HG03575 (cell line): ENCODE measurements around the gene PPT2.
"Not testable (repeated sequence)": the region's sequence is repeated elsewhere in the genome, so short reads cannot be mapped to it uniquely, and the experiment has no call there.

Experiments
- ATAC-seq: cut with Tn5 transposase; IDR thresholded peaks from one replicate; pipeline ENCODE4 v1.9.1; 2021; ENCODE audit not compliant: unreplicated experiment, insufficient number of reproducible peaks, low FRiP score; ENCODE audit errors: extremely low read depth

The PPT2 gene

DNA sequence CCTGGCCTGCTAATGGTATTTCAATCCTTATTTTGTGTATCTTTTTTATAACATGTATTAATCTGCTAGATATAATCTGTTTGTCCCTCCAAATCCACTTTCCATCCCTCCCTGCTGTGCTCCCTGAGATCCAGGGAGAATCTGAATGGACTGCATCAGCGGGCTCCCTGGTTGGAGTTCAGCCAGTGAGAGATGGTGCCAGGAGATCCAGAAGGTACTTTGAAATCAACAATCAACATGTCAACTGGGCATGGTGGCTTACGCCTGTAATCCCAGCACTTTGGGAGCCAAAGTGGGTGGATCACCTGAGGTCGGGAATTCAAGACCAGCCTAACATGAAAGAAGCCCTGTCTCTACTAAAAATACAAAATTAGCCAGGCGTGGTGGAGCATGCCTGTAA, 30.3 kb upstream of the PPT2 start:
- ATAC-seq = no peak

DNA sequence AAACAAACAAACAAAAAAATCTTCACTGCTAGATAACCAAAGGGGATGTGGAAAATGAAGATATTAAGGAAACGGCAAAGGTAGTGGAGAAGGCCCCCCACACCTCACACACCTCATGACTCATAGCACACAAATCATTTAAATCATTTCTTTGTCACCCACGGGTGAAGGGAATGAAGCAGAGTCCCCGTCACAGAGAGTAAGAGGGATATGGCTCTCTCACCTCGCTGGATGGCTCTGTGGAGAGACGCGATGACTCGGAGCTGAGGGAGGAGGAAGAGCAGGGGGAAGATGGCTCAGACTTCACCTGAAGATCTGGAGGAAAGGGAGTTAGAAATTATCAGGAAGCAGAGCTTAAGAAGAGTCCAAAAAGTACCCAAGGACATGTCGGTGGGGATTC, 27.1 kb upstream of the PPT2 start:
- no peak for ATAC-seq

DNA sequence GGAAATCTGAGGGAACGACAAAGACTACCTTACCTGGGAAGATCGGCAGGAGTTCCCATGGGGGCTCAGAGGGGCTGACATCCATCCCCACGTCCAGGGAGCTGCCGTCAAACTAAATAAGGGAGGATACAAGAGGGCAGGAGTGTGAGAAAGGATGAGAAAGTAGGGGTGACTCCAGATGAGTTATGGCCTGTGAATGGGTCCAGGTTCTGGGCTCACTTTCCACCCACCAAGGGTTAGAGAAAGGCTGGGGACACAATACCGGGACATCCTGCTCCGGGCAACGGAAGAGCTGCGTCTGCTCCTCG, 26.6 kb upstream of the PPT2 start:
- no peak for ATAC-seq

DNA sequence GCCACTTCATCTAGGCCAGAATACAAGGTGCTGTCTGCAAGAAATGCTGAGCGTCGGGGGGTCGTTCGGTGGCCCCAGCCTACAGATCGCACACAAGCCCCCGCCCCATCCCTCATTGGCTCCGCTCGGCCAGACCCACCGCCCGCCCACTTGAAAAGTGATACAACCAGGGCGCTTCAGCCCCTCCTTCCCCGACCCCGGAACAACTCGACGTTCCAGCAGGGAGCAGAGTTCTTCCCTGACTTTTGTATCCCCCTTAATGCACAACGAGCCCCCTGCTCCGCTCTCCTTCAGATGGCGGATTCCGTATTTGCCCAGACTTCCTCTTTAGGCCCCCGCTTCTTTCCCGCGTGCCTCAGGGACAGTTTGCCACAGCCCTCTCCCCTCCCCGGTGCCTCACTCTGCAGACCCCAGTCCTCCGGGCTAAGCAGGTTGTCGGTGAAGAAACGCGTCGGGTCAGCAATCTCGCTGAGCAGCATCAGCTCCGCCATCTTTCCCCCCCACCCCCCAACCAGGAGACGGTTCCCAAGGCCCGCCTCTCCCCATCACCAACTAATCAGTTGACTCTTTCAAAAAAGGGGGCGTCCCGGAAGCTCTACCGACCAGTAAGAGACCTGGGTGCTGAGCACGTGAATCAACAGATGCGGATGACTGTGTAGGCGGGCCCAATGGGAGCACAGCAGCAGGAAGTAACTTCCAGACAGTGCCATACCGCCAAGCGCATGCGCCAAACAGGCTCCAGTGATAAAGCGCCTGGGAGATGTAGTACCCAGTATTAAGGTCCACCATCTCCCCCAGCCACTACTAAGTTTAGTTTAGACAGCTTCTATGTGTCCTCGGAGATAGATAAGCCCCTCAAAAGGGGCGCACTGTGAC, 26.0 kb upstream of the PPT2 start, which contains the start of gene ATF6B:
ATF6B (minus strand) TSS at position 530 of the 876 bp plus-strand sequence; CDS start at position 491, 39 bp downstream.
- peak; percentile 68 for ATAC-seq

DNA sequence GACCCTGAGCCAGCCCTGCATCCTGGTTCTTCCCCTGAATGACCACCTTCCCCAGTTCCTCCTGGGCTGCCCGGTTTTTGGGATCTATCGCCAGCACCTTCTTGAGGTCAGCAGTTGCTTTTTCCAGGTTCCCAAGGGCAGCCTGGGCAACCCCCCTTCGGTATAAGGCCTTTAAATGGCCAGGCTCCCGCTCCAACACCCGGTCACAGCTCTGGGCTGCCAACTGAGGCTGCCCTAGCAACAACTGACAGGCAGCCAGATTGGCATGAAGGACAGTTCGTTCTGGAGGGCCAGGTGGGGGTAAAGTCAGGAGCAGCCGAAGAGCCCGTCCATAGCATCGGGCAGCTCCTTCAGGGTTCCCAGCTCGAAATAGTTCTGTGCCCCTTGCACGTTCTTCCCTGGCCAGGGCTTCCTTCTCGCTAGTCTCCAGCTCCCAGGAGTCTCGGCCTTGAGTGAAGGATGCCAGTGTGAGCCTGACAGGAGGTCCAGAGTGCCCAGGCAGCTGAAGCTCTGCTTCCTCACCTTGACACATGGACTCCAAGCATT, 25.1 kb upstream of the PPT2 start:
- no peak for ATAC-seq

DNA sequence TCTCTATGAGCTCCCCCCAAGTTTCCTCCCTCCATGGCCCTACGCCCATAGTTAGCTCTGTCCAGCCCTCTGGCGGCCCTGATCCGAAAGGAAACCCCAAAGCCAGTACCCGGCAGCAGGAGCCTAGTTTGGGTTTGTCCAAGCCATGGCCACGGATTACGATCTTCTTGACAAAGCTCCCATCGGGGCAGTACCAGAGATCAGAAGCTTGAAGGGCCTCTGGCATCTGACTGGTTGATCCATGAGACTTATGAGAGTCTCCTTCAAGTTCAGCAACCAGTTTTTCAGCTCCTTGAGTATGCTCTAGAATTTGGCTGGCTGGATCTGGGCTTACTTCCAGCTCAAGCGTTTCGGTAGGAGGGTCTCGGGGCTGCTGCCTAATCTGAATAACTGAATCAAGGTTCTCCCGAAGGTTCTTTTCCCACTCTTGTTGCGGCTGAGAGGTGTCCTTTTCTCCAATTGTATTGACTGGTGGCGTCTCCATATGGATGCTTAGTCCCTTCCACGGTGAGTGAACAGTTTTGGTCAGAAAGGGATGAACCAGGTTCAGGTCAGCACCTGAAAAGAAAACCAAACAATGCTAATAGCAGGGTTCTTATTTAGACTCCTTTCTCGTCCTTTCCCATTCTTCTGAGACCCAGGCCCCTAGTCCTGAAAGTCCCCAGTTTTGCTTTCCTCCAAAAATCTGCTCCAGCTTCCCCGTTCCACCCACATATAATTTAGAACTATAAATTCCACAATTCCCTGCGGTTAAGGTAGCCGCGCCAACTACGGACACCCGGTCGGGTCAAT, 24.4 kb upstream of the PPT2 start:
- ATAC-seq = no peak

DNA sequence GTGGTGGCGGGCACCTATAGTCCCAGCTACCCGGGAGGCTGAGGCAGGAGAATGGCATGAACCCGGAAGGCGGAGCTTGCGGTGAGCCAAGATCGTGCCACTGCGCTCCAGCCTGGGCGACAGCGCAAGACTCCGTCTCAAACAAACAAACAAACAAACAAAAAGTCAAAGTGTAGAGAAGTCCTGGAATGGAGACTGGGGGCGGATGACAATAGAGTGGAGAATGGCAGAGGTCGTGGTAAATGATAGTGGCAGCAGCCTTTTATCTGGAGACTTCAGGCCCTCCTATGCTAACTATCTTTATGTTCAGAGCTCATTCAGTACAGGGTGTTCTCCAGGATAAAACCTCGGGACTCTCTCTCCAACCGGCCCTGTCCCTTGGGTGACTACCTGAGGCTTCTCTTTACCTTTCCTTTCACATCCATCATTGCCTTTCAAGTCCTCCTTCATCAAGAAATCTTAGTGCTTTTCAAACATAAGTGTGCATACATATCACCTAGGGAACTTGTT, 22.4 kb upstream of the PPT2 start:
- no peak for ATAC-seq

DNA sequence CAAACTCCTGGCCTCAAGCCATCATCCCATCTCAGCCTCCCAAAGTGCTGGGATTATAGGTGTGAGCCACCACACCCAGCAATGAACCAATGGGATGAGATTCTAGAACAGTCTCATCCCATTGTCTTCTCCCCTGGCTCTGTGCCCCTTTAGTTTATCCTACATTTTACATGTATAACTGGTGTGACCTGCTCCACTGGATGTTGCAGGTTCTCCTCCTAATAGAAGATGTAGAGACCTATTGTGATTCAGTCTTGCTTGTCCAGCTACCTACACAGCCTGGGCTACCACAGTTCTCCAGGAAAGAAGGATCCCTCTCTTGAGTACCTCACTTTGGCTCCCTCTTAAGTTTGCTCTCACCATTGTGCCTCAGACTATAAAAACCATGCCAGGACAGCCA, 21.8 kb upstream of the PPT2 start:
- no peak for ATAC-seq

DNA sequence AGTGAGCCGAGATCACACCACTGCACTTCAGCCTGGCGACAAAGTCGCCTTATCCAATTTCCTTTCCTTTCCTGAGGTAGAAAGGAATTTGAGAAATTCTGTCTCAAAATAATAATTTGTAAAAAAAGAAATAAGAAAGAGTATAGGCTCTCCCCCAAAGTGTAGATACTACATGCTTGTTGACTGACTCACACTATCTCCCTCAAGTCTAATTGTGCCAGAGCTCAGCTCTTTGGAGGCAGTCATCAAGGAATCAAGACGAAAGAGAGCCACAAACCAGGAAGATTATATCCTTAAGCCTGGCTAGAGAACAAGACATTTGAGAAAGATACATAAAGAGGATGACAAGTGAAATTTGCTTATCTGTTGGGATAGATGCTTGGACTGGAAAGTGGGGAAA, 20.2 kb upstream of the PPT2 start:
- ATAC-seq = no peak

DNA sequence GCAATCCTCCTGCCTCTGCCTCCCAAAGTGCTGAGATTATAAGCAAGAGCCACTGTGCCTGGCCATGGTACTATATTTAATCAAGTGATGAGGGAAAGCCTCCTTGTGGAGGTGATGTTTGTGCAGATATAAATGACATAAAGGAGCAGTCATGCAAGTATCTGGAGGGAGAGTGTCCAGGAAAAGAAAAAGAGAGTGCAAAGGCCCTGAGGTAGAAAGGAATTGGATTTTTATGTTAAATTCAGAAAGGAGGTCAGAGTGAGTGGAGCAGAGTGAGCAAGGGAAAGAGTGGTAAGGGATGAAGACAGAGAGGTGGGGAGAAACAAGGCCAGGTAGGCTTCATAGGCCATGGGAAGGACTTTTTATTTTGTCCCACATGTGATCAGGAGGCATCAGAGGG, 16.5 kb upstream of the PPT2 start:
- ATAC-seq = no peak

DNA sequence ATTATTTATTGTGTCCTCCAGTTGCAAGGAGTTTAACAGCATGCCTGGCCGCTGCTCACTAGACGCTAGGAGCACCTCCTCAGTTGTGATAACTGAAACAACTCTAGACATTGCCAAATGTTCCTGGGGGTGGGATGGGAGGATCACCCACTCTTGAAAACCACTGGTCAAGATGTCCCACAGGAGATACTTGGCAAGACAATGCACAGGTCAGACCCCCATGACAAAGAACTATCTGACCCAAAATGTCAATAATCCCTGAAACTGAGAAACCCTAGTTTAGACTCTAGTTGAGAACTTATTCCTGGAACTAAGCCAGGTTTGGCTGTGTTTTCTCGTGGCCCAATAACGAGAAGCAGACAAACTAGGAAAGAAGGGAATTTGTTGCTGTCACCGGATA, 14.4 kb upstream of the PPT2 start:
- no peak for ATAC-seq

DNA sequence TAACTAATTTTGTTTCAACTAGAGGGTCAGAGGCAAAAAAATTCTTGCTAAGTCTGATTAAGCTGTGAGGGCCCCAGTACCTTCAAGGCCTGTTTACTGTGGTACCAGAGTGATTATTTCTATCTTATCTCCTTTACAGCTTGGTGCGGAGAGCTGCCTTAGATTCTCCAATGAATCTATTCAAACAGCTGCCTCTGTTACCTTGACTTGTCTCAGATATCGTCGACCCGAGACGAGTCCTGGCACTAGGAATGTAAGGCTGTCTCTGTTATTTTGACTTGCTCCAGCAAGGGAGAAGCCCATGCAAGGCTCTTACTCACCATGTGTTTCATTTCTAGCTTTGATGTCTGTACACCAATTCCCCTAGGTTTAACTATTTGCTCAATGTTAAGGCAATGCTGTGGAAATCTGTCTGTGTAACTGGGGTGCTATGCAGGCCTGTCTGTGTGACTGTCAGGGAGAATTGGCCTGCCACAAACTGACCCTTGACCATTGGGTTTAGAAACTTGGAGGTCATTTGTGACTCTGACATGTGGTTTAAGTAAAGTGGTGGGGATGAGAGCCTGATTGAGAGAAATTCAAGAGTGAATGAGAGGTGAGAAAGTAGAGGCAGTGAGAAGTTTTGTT, 13.4 kb upstream of the PPT2 start:
- no peak for ATAC-seq

DNA sequence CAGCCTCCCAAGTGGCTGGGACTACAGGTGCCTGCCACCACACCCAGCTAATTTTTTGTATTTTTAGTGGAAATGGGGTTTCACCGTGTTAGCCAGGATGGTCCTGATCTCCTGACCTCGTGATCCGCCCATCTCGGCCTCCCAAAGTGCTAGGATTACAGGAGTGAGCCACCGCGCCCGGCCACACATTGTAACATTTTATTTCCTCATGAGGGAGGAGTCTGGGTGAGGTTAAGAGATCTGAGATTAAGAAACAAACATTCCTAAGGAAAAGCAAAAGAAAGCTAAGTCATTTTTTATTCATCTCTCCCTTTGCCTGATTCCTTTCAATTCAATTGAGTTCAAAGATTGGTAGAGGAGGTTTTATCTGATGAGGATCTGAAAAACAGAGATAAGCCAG, 9.7 kb upstream of the PPT2 start:
- ATAC-seq = not testable (repeated sequence)

DNA sequence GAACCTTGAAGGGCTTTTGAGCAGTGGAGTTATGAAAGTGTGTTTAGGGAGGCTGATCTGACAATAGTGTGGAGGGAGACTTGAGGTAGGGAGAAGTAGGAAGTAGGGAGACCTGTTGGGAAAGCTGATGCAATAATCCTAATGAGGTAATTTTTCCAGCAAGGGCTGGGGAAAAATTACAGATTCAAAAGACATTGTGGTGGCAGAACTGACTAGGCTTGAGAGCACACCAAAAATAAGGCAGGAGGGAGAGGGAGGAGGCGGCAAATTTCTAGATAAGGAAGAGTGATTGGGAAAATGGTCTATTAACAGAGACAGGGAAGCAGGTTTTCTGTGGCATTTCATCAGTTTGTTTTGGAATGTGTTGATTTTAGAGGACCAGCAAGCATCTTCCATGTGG, 7.7 kb upstream of the PPT2 start:
- ATAC-seq = no peak

DNA sequence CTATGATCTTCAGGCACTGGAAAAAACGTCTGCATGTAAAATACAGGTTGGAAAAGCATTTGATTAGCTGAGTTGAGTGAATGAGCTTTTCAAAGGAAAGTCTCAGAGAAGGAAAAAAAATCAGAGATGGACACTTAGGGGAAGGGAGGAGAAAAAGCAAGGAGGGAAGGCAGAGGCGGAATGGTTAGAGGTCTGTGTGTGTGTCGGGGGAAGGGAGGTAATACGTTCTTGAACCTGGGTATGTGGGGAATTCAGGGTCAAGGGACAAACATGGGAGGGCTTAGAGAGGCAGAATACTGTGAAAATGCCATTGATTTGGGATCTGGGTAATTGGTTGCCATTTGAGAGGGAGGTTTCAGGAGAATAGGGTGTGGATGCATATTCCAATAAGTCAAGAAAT, 7.3 kb upstream of the PPT2 start:
- ATAC-seq = no peak

DNA sequence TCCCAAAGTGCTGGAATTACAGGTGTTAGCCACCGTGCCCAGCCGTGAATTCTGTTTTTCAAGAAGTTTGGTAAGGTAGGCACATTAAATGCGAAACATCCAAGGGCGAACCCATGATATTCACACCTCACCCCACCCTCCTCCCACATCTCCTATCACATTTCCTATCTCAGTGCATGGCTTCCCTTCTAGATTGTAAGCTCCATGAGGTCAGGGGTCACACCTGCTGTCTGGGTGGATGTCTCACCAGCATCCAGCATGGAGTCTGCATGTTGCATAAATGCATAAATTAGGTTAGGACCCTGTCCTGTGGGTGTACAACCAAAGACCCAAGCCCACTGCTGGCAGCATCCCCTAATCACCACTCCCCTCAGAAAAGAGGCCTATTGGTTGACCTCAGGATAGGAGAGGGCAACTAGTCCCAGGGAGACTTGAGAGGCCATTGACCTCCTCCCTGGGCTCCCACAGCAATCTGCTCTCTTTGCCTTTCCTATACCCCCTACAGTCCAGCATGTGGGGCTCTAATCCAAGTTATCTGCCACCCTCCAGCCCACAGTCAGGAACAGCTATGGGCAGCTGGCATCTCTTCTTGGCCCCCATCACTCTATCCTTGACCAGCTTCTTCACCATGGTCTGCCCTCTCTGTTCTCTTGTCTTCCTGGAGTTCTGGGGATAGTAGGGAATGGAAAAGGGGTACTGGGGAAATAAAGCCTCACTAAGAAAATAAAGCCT, 6.4 kb upstream of the PPT2 start:
- ATAC-seq = no peak

DNA sequence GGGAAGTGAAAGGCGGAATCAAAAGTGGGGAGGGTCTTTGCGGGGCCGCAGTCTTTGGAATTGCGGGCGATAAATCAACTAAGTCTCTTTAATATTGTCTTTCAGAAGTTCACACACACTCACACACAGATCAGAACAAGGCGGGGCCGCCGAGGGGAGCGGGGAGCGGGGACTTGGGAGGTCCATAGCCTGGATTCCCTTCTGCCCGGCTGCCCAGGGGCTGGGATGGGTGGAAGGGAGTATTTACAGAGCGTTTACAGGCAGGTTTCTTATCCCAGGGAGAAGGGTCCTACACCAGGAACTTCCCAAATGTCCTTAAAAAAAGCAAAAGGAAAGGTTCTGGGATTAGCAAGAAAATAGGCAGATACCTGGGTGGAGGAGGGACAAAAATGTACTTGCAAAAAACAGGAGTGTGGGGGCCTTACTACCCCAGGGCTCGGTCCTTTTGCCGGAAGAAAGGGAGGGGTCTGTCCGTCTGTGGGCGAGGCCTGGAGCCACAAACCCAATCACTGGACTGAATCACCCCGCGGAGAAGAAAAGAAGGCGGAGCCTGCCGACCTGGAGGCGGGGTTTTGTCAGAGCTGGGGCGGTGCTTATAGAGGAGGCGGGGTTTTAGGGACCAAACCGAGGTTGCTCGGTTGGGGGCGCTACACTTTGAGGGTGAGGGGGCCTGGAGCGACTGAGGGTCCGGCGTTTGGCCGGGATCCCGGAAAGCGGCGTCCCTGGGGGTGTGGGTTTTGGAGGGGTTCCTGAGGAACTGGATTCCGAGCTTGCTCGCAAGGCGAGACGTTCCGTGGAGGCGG, 5.5 kb upstream of the PPT2 start:
- no peak for ATAC-seq

DNA sequence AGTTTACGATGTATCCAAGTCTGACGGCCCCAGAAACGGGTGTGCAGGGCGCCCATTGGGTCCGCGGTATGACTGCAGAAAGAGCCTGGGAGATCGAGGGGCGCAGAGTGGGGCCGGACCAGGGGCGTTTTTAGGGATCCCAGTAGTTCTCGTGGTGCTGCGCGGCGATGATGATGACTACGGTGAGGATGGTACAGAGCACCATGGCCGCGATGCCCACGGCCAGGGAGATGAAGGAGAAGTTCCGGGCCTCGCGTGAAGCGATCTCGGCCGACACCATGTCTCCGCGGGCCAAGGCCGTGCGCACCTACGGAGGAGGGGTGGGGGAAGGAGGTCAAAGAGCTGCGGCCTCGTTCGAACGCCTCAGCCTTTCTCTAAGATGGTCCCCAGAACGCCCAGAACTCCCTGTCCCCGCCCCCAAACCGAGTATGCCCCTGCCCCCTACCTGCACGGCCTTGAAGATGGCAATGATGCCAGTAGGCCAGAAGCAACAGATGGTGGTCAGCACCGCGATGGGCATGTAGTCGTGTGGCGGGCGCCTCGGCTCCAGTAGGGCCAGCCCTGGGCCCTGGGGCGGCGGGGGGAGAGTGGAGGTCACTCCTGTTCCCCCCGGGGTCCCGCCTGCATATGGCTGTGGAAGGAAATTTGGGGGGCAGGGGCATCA, 4.7 kb upstream of the PPT2 start:
- ATAC-seq = no peak
